Stimulated activated CD8-positive, alpha-beta memory T cell treated with anti-CD3 and anti-CD28 coated beads, Interleukin-15, amount 100 ng/mL, for 1 hour (primary cell): Measurements from ENCODE around the gene CHRNA10.
A peak's percentile ranks its signal among the peaks of the same experiment; 100 is the strongest.
"Not testable (repeated sequence)": the region's sequence is repeated elsewhere in the genome, so short reads cannot be mapped to it uniquely, and the experiment has no call there.

Experiments used
- DNase-seq: peaks from one replicate; pipeline ENCODE4 v3.0.0-alpha.2; 2020; ENCODE audit warnings: low read depth

CHRNA10 gene

GRCh38 chr11:3665336-3666022 lies 5.7 kb downstream of the CHRNA10 start:
- no peak for DNase-seq

- no peak for DNase-seq
Observed at GRCh38 chr11:3664032-3664630, 7.1 kb downstream of the CHRNA10 start.

GRCh38 chr11:3662856-3663255 lies 8.3 kb downstream of the CHRNA10 start:
- no peak for DNase-seq

- DNase-seq = no peak
Observed at GRCh38 chr11:3660960-3661359, 10.2 kb downstream of the CHRNA10 start.

- no peak for DNase-seq
Observed at GRCh38 chr11:3659595-3660515, 11.3 kb downstream of the CHRNA10 start.

GRCh38 chr11:3658252-3658651 lies 12.9 kb downstream of the CHRNA10 start:
- no peak for DNase-seq

- not testable (repeated sequence) for DNase-seq
Observed at GRCh38 chr11:3657331-3657730, 13.9 kb downstream of the CHRNA10 start.

- DNase-seq = no peak
Observed at GRCh38 chr11:3655547-3655946, 15.6 kb downstream of the CHRNA10 start.

- not testable (repeated sequence) for DNase-seq
Observed at GRCh38 chr11:3652514-3652913, 18.7 kb downstream of the CHRNA10 start.

- not testable (repeated sequence) for DNase-seq
Observed at GRCh38 chr11:3649374-3649773, 21.8 kb downstream of the CHRNA10 start.

GRCh38 chr11:3648843-3649242 lies 22.3 kb downstream of the CHRNA10 start:
- DNase-seq = not testable (repeated sequence)

GRCh38 chr11:3645552-3645951 lies 25.6 kb downstream of the CHRNA10 start:
- DNase-seq = no peak

- DNase-seq = no peak
Observed at GRCh38 chr11:3644817-3645235, 26.4 kb downstream of the CHRNA10 start, which contains the start of gene ART1. TSS of gene ART1 (plus strand) at chr11:3645128. CDS start at chr11:3659214, 14,086 bp downstream.

- DNase-seq = not testable (repeated sequence)
Observed at GRCh38 chr11:3643102-3643546, 28.1 kb downstream of the CHRNA10 start.

GRCh38 chr11:3642071-3642951 lies 28.9 kb downstream of the CHRNA10 start:
- DNase-seq = peak; percentile 13

- no peak for DNase-seq
Observed at GRCh38 chr11:3641701-3642070, 29.5 kb downstream of the CHRNA10 start, which contains the start of gene ART5. TSS of gene ART5 (minus strand) at chr11:3641992. CDS start at chr11:3641862, 130 bp downstream.

GRCh38 chr11:3641191-3641590 lies 30.0 kb downstream of the CHRNA10 start:
- no peak for DNase-seq

GRCh38 chr11:3639841-3640240 lies 31.3 kb downstream of the CHRNA10 start:
- DNase-seq = no peak

- no peak for DNase-seq
Observed at GRCh38 chr11:3638513-3638912, 32.7 kb downstream of the CHRNA10 start.

- no peak for DNase-seq
Observed at GRCh38 chr11:3637201-3637600, 34.0 kb downstream of the CHRNA10 start.

- no peak for DNase-seq
Observed at GRCh38 chr11:3635641-3636375, 35.4 kb downstream of the CHRNA10 start.
